HG03108 (cell line): ENCODE data around the gene TDRD3.
A peak's percentile ranks its signal among the peaks of the same experiment; 100 is the strongest.
"Not testable (repeated sequence)": the region's sequence is repeated elsewhere in the genome, so short reads cannot be mapped to it uniquely, and the experiment has no call there.

Experiments used
- ATAC-seq: cut with Tn5 transposase; IDR thresholded peaks from one replicate; pipeline ENCODE4 v1.9.1; 2021; ENCODE audit warnings: moderate library complexity; ENCODE audit not compliant: unreplicated experiment

TDRD3 gene

DNA sequence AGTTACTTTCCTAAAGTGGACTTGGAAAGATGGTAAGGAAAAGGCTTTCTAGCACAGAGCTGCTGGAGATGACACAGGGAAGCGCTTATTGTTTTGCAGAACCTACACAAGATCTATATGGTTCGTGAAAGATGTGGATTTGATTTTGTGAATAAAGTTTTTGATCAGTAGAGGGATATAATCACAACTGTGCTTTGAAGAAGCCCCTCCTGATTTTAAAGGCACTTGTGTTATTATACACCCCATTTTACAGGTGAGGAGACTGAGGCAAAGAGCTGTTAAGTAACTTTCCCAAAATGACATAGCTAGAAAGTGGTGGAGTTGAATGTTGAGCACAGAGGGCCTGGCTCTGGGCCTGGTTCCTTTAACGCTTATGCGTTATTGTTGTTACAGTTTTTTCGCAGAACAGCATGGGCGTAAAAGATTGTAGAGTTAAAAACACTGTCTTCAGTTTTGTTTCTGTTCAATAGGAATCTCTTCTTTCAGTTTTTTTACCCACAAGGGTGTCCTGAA lies 1.4 kb downstream of the TDRD3 start:
- no peak for ATAC-seq

DNA sequence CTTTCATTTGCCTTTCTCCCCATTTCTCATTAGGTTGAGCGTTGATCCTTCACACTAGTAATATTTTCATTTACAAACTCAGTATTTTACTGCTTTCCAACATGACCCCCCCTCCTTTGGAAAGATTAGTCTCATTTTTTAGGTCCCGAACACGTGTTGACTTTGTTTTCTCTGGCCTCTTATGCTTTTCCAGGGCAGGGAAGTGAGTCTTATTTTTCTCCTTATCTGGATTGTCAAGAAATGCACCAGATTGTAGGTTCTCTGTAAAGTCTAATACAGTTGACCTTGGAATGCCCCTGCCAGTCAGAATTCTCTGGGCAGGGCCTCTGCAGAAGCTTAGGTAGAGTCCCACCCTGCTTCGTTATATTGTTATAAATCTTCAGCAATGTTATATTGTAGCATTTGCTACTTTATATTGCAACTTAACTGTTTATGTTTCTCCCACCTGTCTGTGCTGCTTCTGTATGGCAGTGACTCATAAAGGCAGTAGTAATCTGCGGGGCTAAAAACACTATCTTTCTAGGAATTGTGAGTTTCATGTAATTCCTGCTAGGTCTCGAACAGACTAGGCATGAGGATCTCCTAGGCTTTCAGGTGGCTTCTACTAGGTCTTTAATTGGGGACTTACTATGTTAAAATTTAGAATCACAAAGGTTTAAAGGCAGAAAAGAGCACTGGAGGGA lies 2.0 kb downstream of the TDRD3 start:
- ATAC-seq: no peak

GRCh38 chr13:60402022-60402421 lies 5.0 kb downstream of the TDRD3 start:
- no peak for ATAC-seq

DNA sequence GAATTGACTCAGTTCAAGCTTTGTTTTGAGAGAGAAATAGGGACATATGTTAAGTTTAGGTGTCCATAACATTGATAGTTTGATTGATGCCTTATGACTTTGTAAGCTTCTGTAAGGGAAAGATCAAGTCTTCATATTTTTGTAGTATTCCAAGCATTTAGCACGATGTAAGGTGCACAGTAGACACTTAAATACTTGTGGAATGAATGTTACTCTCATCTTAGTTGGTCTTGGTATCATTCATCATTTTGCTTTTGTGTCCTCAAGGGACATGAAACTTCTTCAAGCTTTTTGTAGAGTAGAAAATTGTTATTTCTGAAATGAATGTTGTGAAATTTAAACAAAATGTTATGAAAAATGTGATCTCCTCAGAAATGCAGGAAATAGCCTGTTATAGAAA lies 10.1 kb downstream of the TDRD3 start:
- no peak for ATAC-seq

GRCh38 chr13:60407852-60408251 lies 10.8 kb downstream of the TDRD3 start:
- not testable (repeated sequence) for ATAC-seq

DNA sequence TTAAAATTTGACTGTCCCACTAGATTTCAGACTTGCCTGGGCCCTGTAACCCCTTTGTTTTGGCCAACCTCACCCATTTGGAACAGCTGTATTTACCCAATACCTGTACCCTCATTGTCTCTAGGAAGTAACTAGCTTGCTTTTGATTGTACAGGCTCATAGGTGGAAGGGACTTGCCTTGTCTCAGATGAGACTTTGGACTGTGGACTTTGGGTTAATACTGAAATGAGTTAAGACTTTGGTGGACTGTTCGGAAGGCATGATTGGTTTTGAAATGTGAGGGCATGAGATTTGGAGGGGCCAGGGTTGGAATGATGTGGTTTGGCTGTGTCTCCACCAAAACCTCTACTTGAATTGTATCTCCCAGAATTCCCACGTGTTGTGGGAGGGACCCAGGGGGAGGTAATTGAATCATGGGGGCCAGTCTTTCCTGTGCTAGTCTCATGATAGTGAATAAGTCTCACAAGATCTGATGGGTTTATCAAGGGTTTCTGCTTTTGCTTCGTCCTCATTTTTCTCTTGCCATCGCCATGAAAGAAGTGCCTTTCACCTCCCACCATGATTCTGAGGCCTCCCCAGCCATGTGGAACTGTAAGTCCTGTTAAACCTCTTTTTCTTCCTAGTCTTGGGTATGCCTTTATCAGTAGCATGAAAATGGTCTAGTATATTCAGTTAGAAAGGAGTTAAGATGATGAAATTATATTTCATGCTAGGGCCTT lies 12.7 kb downstream of the TDRD3 start:
- not testable (repeated sequence) for ATAC-seq

DNA sequence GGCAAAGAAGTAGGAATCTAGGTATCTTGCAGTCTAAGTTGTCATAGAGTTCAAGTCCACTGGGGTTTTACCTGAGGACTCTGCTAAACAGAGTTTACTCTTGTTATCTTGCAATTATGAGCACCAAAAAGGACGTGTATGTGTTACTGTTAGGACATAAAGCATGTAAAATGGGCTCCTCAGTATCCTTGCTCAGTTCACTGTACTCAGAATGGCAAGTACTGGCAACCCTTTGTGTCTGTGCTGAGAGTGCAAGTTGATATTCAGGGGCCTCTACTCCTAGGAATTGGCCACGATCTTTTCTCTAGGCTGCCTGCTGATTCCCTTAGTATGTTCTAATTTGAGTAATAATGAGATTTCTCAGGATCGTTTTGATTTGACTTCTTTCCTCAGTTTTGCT lies 13.3 kb downstream of the TDRD3 start:
- no peak for ATAC-seq

DNA sequence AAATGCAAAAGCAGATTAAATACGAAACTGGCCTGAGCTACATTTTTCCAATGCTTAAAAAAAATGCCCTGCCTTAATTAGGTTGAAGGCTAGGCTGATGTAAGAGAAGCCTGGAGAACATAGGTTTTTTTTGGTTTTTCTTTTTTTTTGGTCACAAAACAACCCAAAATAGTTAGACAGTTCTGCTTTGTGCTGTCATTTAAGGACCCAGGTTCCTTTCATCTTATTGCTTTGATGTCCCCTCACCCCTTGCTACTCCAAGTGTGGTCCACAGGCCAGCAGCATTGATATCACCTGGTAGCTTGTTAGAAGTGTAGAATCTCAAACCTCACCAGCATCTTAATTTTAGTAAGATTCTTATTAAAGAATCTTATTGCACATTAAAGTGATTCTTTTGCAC lies 14.4 kb downstream of the TDRD3 start:
- ATAC-seq: no peak

GRCh38 chr13:60411983-60412382 lies 15.0 kb downstream of the TDRD3 start:
- no peak for ATAC-seq

DNA sequence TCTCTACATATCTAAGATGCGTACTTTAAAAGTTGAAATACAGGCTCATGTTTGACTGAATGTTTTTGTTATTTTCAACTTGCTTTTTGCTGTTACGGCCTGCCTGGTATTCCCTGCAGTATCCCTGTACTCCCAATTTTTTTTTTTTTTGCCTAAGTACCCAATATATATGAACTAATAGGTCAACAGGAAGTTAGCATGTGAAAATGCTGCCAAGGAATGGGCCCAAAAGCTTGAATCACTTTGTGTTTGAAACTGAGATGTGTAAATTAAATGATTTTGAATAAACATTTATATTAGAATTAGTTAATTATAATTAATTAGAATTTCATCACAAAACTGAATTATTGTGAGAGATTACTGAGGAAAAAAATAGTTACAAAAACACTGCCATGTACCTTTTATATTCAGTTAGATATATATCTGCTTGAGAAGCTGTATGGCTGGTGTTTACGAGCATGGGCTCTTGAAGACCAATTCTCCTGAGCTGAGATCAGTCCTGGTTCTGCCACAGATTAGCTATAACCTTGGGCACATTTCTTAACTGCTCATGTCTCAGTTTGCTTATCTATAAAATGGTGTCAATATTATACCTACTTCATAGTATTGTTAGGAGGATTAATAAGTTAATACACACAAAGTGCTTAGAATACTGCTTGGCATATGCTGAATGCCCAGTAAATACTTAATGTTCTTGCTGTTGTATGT lies 16.0 kb downstream of the TDRD3 start:
- ATAC-seq: no peak

- no peak for ATAC-seq
These were observed 17.2 kb downstream of the TDRD3 start for GRCh38 chr13:60414177-60414576.

DNA sequence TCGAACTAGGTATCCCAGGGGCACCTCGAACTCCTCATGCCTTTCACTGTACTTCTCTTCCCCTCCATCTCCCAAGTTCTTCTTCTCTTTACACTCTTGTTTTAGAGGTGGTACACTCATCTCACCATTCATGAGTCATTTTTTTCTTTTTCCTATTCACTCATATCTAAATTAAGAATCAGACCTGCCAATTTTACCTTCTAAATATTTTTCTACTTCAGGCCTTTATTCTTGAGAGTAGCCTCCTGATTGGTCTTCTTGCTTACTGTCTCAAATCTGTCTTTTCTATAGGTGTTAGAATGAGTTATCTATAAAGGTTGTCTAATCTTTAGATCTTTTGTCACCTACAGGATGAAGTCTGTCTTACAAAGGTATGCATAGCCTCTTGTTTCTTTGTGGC lies 20.7 kb downstream of the TDRD3 start:
- ATAC-seq: no peak

- ATAC-seq: no peak
These were observed 21.9 kb downstream of the TDRD3 start for GRCh38 chr13:60418954-60419353.

- ATAC-seq: no peak
These were observed 28.3 kb downstream of the TDRD3 start for GRCh38 chr13:60425332-60425731.

- no peak for ATAC-seq
These were observed 29.1 kb downstream of the TDRD3 start for GRCh38 chr13:60426075-60426474.

GRCh38 chr13:60427285-60427684 lies 30.3 kb downstream of the TDRD3 start:
- ATAC-seq: peak; percentile 40

DNA sequence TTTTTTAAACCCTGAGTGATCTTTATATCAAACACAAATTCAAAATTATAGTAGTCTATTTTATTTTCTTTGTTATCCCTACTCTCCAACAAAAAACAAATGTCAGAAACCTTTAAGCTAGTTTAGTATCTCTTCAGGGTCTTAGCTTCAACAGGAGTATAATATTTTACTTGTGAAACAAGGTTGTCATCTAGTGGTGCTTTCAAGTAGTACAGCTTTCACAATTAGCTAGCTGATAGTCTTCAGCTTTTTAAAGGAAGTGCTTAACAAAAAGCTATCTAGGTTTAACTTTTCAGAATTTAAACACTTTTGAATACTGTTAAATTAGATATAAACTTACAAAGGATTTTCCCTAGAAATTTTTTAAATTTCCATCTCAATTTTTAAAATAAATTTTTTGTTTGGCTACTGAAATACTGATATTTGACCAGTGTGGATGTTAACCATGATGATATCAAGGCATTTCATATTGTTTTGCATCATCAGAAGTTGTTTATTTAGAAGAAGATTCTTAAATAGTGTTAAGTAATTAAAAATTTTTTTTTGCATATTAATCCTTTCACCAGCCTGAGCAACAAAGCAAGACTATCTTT lies 34.2 kb downstream of the TDRD3 start:
- ATAC-seq: no peak

DNA sequence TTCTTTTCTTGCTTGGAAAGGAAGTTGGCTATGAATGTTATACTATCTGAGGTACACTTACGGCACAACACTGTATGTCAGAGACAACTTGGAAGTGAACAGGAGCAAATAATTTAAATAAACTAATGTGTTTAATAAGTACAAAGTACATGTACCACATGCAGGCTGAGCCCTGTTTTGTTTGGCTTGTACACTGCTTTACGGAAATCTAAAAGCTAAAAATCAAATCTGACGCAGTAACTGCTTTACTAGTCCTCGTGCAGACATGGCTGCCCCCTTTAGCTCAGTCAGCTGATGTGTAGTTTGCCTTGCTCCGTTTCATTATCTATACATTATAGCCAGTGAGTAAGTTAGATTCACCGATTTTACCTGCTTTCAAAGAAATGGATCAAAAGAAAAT lies 36.5 kb downstream of the TDRD3 start:
- ATAC-seq: no peak

GRCh38 chr13:60435762-60436374 lies 38.8 kb downstream of the TDRD3 start:
- ATAC-seq: no peak

- no peak for ATAC-seq
These were observed 42.2 kb downstream of the TDRD3 start for GRCh38 chr13:60439201-60439600.

DNA sequence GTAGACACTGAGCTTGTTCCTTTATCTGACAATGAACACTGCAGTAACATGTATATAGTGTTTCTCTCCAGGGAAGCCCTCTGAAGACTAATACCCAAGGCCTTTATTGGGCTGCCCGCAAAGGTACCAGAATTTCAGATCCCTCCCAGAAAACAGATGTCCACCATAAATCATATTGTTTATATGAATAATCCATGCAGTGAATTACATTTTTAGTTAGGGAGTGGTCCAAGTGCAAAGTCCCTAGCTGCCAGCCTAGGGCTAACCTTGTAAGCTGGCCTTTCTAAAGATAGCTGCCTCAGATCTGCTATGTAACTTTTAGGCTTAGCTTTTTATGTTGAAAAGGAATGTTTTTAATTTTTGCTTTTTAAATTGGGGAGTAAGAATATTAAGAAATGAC lies 44.7 kb downstream of the TDRD3 start:
- ATAC-seq: no peak
